HEK293 (cell line): Measurements from ENCODE around the gene PCBP3.

Experiments used
- CTCF ChIA-PET: fragments of 350-600 bp; formaldehyde crosslinking; extraction: SDS; loops from one replicate; lab custom pipeline; 2021; ENCODE audit warnings: antibody characterized with exemption; lab: Yijun Ruan, JAX
- POLR2A ChIA-PET: fragments of 300-600 bp; formaldehyde crosslinking; extraction: SDS; loops from one replicate; lab custom pipeline; 2020; ENCODE audit warnings: antibody characterized with exemption, inconsistent platforms; lab: Yijun Ruan, JAX
- H3K27ac ChIP-seq: fragments of 200-500 bp; sonication (Bioruptor generic); 2 replicates; pipeline ENCODE4 v1.5.1; 2014; ENCODE audit warnings: low read depth, low read length, control low read depth, inconsistent platforms; ENCODE audit errors: extremely low read depth
- H3K36me3 ChIP-seq, 2 experiments: fragments of 200-500 bp in 1 of 2; sonication (Bioruptor generic) in 1 of 2; 1 replicate in 1 of 2; 2 replicates in 1 of 2; pipeline ENCODE4 v1.5.1; 2014 to 2017; ENCODE audit warnings: inconsistent platforms in 2 of 2, low read length in 2 of 2; ENCODE audit not compliant: control insufficient read depth in 2 of 2, insufficient read depth in 1 of 2
- H3K4me1 ChIP-seq: fragments of 200-500 bp; sonication (Bioruptor generic); 2 replicates; pipeline ENCODE4 v1.5.1; 2014; ENCODE audit warnings: mild to moderate bottlenecking, low read length, inconsistent platforms; ENCODE audit not compliant: control insufficient read depth, insufficient read depth
- H3K4me3 ChIP-seq: 2 replicates; pipeline ENCODE4 v1.5.1; 2011; ENCODE audit warnings: low read depth, mild to moderate bottlenecking, control low read depth, low read length, moderate library complexity
- H3K9me3 ChIP-seq: fragments of 200-500 bp; sonication (Bioruptor generic); 2 replicates; pipeline ENCODE4 v1.5.1; 2014; ENCODE audit warnings: low read depth, low read length, inconsistent platforms; ENCODE audit not compliant: control insufficient read depth, insufficient read depth
- HOXA7 ChIP-seq: sonication (generic); formaldehyde crosslinking; IDR thresholded peaks from 2 replicates; pipeline ENCODE4 v1.8.1; 2022; ENCODE audit warnings: missing genetic modification reagents, borderline replicate concordance
- KLF16 ChIP-seq: fragments of 450-650 bp; formaldehyde crosslinking; IDR thresholded peaks from 2 replicates; pipeline ENCODE4 v1.5.1; 2017; ENCODE audit warnings: missing biosample characterization, missing genetic modification characterization
- TRIM28 ChIP-seq: IDR thresholded peaks from 2 replicates; pipeline ENCODE4 v1.6.1; 2011; ENCODE audit warnings: low read length, control low read depth, borderline replicate concordance
- ZFP37 ChIP-seq: fragments of 450-650 bp; formaldehyde crosslinking; IDR thresholded peaks from 2 replicates; pipeline ENCODE4 v1.5.1; 2016; ENCODE audit warnings: missing biosample characterization, missing genetic modification characterization
- ZNF10 ChIP-seq: fragments of 450-650 bp; formaldehyde crosslinking; IDR thresholded peaks from 2 replicates; pipeline ENCODE4 v1.5.1; 2017; ENCODE audit warnings: missing biosample characterization, missing genetic modification characterization
- ZNF138 ChIP-seq: fragments of 450-650 bp; formaldehyde crosslinking; IDR thresholded peaks from 2 replicates; pipeline ENCODE4 v1.5.1; 2016; ENCODE audit warnings: missing biosample characterization, missing genetic modification characterization, borderline replicate concordance
- ZNF214 ChIP-seq: fragments of 450-650 bp; formaldehyde crosslinking; IDR thresholded peaks from 2 replicates; pipeline ENCODE4 v1.5.1; 2017; ENCODE audit warnings: missing biosample characterization, mild to moderate bottlenecking, missing genetic modification characterization, borderline replicate concordance
- ZNF292 ChIP-seq: fragments of 450-650 bp; formaldehyde crosslinking; IDR thresholded peaks from 2 replicates; pipeline ENCODE4 v1.5.1; 2016; ENCODE audit warnings: low read depth, missing biosample characterization, missing genetic modification characterization, borderline replicate concordance
- ZNF426 ChIP-seq: fragments of 450-650 bp; formaldehyde crosslinking; IDR thresholded peaks from 2 replicates; pipeline ENCODE4 v1.5.1; 2017; ENCODE audit warnings: missing biosample characterization, missing genetic modification characterization, mild to moderate bottlenecking, inconsistent platforms, moderate library complexity
- ZNF549 ChIP-seq: fragments of 450-650 bp; IDR thresholded peaks from 2 replicates; pipeline ENCODE4 v1.5.1; 2018; ENCODE audit warnings: missing biosample characterization, missing genetic modification characterization, mild to moderate bottlenecking, inconsistent platforms, moderate library complexity
- ZNF596 ChIP-seq: fragments of 450-650 bp; IDR thresholded peaks from 2 replicates; pipeline ENCODE4 v1.5.0; 2018; ENCODE audit warnings: missing biosample characterization, mild to moderate bottlenecking, missing genetic modification characterization, moderate library complexity
- ZNF768 ChIP-seq: fragments of 450-650 bp; formaldehyde crosslinking; IDR thresholded peaks from 2 replicates; pipeline ENCODE4 v1.5.1; 2018; ENCODE audit warnings: missing biosample characterization, mild to moderate bottlenecking, missing genetic modification characterization
- TF ChIP-seq, protein P1 (sequence below): fragments of 450-650 bp; formaldehyde crosslinking; IDR thresholded peaks from 2 replicates; pipeline ENCODE4 v1.5.1; 2016; ENCODE audit warnings: missing biosample characterization, missing genetic modification characterization
- TF ChIP-seq, protein P2 (sequence below): fragments of 450-650 bp; formaldehyde crosslinking; IDR thresholded peaks from 2 replicates; pipeline ENCODE4 v1.5.1; 2016; ENCODE audit warnings: missing biosample characterization, missing genetic modification characterization, borderline replicate concordance
- TF ChIP-seq, protein P3 (sequence below): fragments of 450-650 bp; formaldehyde crosslinking; conservative IDR thresholded peaks from 2 replicates; pipeline ENCODE4 v1.5.1; 2016; ENCODE audit warnings: low read depth, missing biosample characterization, missing genetic modification characterization
- TF ChIP-seq, protein P4 (sequence below): fragments of 450-650 bp; formaldehyde crosslinking; IDR thresholded peaks from 2 replicates; pipeline ENCODE4 v1.5.1; 2016; ENCODE audit warnings: missing biosample characterization, missing genetic modification characterization, borderline replicate concordance
- TF ChIP-seq, protein P5 (sequence below): fragments of 450-650 bp; IDR thresholded peaks from 2 replicates; pipeline ENCODE4 v1.5.1; 2018; ENCODE audit warnings: missing biosample characterization, missing genetic modification characterization
- TF ChIP-seq, protein P6 (sequence below): fragments of 450-650 bp; formaldehyde crosslinking; IDR thresholded peaks from 2 replicates; pipeline ENCODE4 v1.5.1; 2016; ENCODE audit warnings: missing biosample characterization, missing genetic modification characterization

The PCBP3 gene

DNA sequence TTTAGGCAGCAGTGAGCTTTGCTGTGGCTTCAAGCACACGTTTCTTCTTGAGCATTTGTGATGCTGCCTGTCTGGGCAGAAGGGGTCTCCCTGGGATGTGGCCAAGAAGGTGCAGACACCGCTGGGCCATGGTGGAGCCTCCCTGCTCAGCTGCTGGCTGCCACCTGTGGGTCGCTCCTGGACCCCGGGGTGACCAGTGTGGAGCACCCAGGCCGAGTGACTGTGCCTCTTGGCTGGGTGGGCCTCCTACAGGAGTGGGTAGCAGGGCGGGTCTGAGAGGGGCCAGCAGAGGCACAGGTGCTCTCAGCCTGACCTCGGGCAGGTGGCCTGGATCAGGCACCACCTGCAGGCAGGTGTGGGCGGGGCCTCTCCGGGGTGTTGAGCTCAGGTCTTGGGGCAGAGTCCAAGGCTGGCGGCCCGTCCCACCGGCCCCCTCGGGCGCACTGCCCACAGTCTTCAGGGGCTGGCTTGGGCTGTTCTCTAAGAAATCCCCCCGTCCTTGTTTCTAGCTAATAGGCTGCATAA, 296.1 kb downstream of the PCBP3 start:
- Histone ChIP-seq H3K9me3 (no peaks in the 10 kb centered on the region), H3K36me3 (no peaks in the 10 kb centered on the region), H3K27ac (no peak overlapping the region), H3K4me1 (no peaks in the 10 kb centered on the region), H3K4me3 (no peak overlapping the region)
- CTCF ChIA-PET = no interaction called here
- POLR2A ChIA-PET = no interaction called here
- TF ChIP-seq ZNF596 (tag by site-specific recombination) = no peak
- no peak for TF ChIP-seq KLF16
- TF ChIP-seq, protein P1, sequence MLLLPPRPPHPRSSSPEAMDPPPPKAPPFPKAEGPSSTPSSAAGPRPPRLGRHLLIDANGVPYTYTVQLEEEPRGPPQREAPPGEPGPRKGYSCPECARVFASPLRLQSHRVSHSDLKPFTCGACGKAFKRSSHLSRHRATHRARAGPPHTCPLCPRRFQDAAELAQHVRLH (tag by site-specific recombination) = no peak
- TF ChIP-seq, all 188 proteins: peak for 0

DNA sequence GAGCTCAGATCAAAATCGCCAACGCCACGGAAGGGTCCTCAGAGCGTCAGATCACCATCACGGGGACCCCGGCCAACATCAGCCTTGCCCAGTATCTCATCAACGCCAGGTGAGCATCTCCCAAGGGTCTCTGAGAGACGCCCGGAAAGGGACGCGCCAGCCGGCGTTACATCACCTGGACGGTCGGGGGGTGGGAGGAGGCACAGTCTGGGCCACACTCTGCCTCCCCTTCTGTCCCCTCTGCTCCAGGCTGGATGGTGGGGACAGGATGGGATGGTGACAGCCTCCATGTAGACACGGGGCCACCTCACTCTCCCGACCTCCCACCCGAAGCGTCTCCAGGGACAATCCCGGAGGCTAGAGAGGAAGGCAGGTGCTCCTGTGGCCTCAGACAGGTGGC, 296.6 kb downstream of the PCBP3 start:
- POLR2A ChIA-PET = no interaction called here
- Histone ChIP-seq H3K4me1 (no peaks in the 10 kb centered on the region), H3K27ac (no peak overlapping the region), H3K4me3 (no peak overlapping the region), H3K36me3 (no peaks in the 10 kb centered on the region), H3K9me3 (no peaks in the 10 kb centered on the region)
- CTCF ChIA-PET = no interaction called here
- TF ChIP-seq, protein P2, sequence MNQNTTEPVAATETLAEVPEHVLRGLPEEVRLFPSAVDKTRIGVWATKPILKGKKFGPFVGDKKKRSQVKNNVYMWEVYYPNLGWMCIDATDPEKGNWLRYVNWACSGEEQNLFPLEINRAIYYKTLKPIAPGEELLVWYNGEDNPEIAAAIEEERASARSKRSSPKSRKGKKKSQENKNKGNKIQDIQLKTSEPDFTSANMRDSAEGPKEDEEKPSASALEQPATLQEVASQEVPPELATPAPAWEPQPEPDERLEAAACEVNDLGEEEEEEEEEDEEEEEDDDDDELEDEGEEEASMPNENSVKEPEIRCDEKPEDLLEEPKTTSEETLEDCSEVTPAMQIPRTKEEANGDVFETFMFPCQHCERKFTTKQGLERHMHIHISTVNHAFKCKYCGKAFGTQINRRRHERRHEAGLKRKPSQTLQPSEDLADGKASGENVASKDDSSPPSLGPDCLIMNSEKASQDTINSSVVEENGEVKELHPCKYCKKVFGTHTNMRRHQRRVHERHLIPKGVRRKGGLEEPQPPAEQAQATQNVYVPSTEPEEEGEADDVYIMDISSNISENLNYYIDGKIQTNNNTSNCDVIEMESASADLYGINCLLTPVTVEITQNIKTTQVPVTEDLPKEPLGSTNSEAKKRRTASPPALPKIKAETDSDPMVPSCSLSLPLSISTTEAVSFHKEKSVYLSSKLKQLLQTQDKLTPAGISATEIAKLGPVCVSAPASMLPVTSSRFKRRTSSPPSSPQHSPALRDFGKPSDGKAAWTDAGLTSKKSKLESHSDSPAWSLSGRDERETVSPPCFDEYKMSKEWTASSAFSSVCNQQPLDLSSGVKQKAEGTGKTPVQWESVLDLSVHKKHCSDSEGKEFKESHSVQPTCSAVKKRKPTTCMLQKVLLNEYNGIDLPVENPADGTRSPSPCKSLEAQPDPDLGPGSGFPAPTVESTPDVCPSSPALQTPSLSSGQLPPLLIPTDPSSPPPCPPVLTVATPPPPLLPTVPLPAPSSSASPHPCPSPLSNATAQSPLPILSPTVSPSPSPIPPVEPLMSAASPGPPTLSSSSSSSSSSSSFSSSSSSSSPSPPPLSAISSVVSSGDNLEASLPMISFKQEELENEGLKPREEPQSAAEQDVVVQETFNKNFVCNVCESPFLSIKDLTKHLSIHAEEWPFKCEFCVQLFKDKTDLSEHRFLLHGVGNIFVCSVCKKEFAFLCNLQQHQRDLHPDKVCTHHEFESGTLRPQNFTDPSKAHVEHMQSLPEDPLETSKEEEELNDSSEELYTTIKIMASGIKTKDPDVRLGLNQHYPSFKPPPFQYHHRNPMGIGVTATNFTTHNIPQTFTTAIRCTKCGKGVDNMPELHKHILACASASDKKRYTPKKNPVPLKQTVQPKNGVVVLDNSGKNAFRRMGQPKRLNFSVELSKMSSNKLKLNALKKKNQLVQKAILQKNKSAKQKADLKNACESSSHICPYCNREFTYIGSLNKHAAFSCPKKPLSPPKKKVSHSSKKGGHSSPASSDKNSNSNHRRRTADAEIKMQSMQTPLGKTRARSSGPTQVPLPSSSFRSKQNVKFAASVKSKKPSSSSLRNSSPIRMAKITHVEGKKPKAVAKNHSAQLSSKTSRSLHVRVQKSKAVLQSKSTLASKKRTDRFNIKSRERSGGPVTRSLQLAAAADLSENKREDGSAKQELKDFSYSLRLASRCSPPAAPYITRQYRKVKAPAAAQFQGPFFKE (tag by site-specific recombination) = no peak
- TF ChIP-seq ZNF549 (tag by site-specific recombination) = no peak
- no peak for TF ChIP-seq ZNF426 (tag by site-specific recombination)
- TF ChIP-seq, protein P3, sequence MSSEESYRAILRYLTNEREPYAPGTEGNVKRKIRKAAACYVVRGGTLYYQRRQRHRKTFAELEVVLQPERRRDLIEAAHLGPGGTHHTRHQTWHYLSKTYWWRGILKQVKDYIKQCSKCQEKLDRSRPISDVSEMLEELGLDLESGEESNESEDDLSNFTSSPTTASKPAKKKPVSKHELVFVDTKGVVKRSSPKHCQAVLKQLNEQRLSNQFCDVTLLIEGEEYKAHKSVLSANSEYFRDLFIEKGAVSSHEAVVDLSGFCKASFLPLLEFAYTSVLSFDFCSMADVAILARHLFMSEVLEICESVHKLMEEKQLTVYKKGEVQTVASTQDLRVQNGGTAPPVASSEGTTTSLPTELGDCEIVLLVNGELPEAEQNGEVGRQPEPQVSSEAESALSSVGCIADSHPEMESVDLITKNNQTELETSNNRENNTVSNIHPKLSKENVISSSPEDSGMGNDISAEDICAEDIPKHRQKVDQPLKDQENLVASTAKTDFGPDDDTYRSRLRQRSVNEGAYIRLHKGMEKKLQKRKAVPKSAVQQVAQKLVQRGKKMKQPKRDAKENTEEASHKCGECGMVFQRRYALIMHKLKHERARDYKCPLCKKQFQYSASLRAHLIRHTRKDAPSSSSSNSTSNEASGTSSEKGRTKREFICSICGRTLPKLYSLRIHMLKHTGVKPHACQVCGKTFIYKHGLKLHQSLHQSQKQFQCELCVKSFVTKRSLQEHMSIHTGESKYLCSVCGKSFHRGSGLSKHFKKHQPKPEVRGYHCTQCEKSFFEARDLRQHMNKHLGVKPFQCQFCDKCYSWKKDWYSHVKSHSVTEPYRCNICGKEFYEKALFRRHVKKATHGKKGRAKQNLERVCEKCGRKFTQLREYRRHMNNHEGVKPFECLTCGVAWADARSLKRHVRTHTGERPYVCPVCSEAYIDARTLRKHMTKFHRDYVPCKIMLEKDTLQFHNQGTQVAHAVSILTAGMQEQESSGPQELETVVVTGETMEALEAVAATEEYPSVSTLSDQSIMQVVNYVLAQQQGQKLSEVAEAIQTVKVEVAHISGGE (tag by site-specific recombination) = no peak
- TF ChIP-seq TRIM28 = no peak
- no peak for TF ChIP-seq ZNF10 (tag by site-specific recombination)
- TF ChIP-seq HOXA7 (CRISPR knock-in tag) = no peak
- no peak for TF ChIP-seq ZNF138 (tag by site-specific recombination)
- TF ChIP-seq, protein P4, sequence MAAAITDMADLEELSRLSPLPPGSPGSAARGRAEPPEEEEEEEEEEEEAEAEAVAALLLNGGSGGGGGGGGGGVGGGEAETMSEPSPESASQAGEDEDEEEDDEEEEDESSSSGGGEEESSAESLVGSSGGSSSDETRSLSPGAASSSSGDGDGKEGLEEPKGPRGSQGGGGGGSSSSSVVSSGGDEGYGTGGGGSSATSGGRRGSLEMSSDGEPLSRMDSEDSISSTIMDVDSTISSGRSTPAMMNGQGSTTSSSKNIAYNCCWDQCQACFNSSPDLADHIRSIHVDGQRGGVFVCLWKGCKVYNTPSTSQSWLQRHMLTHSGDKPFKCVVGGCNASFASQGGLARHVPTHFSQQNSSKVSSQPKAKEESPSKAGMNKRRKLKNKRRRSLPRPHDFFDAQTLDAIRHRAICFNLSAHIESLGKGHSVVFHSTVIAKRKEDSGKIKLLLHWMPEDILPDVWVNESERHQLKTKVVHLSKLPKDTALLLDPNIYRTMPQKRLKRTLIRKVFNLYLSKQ (tag by site-specific recombination) = no peak
- TF ChIP-seq, protein P5, sequence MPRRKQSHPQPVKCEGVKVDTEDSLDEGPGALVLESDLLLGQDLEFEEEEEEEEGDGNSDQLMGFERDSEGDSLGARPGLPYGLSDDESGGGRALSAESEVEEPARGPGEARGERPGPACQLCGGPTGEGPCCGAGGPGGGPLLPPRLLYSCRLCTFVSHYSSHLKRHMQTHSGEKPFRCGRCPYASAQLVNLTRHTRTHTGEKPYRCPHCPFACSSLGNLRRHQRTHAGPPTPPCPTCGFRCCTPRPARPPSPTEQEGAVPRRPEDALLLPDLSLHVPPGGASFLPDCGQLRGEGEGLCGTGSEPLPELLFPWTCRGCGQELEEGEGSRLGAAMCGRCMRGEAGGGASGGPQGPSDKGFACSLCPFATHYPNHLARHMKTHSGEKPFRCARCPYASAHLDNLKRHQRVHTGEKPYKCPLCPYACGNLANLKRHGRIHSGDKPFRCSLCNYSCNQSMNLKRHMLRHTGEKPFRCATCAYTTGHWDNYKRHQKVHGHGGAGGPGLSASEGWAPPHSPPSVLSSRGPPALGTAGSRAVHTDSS (tag by site-specific recombination) = no peak
- no peak for TF ChIP-seq ZNF292
- TF ChIP-seq ZNF768 (tag by site-specific recombination) = no peak
- TF ChIP-seq ZFP37 (tag by site-specific recombination) = no peak
- no peak for TF ChIP-seq ZNF214 (tag by site-specific recombination)
- TF ChIP-seq, protein P6, sequence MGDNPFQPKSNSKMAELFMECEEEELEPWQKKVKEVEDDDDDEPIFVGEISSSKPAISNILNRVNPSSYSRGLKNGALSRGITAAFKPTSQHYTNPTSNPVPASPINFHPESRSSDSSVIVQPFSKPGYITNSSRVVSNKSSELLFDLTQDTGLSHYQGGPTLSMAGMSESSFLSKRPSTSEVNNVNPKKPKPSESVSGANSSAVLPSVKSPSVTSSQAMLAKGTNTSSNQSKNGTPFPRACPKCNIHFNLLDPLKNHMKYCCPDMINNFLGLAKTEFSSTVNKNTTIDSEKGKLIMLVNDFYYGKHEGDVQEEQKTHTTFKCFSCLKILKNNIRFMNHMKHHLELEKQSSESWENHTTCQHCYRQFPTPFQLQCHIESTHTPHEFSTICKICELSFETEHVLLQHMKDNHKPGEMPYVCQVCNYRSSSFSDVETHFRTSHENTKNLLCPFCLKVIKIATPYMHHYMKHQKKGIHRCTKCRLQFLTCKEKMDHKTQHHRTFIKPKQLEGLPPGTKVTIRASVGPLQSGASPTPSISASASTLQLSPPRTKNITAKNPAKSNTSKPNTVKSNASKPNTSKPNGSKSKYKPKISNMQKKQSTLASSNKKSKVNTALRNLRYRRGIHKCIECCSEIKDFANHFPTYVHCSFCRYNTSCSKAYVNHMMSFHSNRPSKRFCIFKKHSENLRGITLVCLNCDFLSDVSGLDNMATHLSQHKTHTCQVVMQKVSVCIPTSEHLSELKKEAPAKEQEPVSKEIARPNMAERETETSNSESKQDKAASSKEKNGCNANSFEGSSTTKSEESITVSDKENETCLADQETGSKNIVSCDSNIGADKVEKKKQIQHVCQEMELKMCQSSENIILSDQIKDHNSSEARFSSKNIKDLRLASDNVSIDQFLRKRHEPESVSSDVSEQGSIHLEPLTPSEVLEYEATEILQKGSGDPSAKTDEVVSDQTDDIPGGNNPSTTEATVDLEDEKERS = no peak
